OCI-LY7 (cell line): Measurements from ENCODE around the gene OR2Z1. TPM values are rescaled to one million over a fixed set of nuclear protein-coding genes. Genes with fewer than 3 reads are reported as not detected.

Source experiments
- BruUV-seq: library from RNA; stranded (reverse); fragments of 400-500 nt; replicated peaks from 2 replicates; lab custom pipeline; 2021; lab: Mats Ljungman, UMichigan
- CTCF ChIA-PET: fragments of 300-600 bp; sonication (Branson Sonifier 250); formaldehyde crosslinking; loops from one replicate; lab custom pipeline; 2022; ENCODE audit warnings: antibody characterized with exemption; ENCODE audit not compliant: unreplicated experiment; lab: Charles Lee
- POLR2A ChIA-PET: fragments of 300-600 bp; sonication (Branson Sonifier 250); formaldehyde crosslinking; loops from one replicate; lab custom pipeline; 2022; ENCODE audit warnings: antibody characterized with exemption; lab: Charles Lee
- DNase-seq: peaks from one replicate; pipeline ENCODE4 v3.0.0-alpha.2; 2015; ENCODE audit warnings: low spot score
- H2AFZ ChIP-seq: fragments of 200-600 bp; sonication (generic), shearing (Covaris generic); 2 replicates; pipeline ENCODE4 v1.6.1; 2014; ENCODE audit warnings: mild to moderate bottlenecking, antibody characterized with exemption, low read length, moderate library complexity
- H3K27ac ChIP-seq: fragments of 200-600 bp; sonication (generic); 2 replicates; pipeline ENCODE4 v1.5.1; 2014; ENCODE audit warnings: mixed run types, low read depth, mild to moderate bottlenecking, moderate library complexity, low read length, inconsistent platforms; ENCODE audit not compliant: poor library complexity, severe bottlenecking
- H3K36me3 ChIP-seq: fragments of 200-600 bp; sonication (generic); 2 replicates; pipeline ENCODE4 v1.6.1; 2014; ENCODE audit warnings: mild to moderate bottlenecking, antibody characterized with exemption, low read length, moderate library complexity, mixed read lengths; ENCODE audit not compliant: insufficient read depth
- H3K4me1 ChIP-seq: fragments of 200-600 bp; sonication (generic); 2 replicates; pipeline ENCODE4 v1.5.1; 2014; ENCODE audit warnings: mild to moderate bottlenecking, low read length; ENCODE audit not compliant: insufficient read depth, poor library complexity, severe bottlenecking
- H3K4me2 ChIP-seq: fragments of 200-600 bp; sonication (generic); 2 replicates; pipeline ENCODE4 v1.6.1; 2014; ENCODE audit warnings: mild to moderate bottlenecking, low read length
- H3K4me3 ChIP-seq: fragments of 200-600 bp; sonication (generic); 2 replicates; pipeline ENCODE4 v1.5.1; 2014; ENCODE audit warnings: mild to moderate bottlenecking, low read depth, low read length; ENCODE audit not compliant: poor library complexity, severe bottlenecking
- H3K79me2 ChIP-seq: fragments of 200-600 bp; sonication (generic); 2 replicates; pipeline ENCODE4 v1.6.1; 2016; ENCODE audit warnings: low read depth, mild to moderate bottlenecking, low read length, moderate library complexity, mixed read lengths; ENCODE audit not compliant: insufficient read depth
- H3K9me2 ChIP-seq: fragments of 200-600 bp; sonication (generic); 2 replicates; pipeline ENCODE4 v1.6.1; 2016; ENCODE audit warnings: mild to moderate bottlenecking, low read length, mixed read lengths; ENCODE audit not compliant: insufficient read depth
- H3K9me3 ChIP-seq: fragments of 200-600 bp; sonication (generic); 2 replicates; pipeline ENCODE4 v1.6.1; 2014; ENCODE audit warnings: mild to moderate bottlenecking, mixed run types, low read length, mixed read lengths
- H4K20me1 ChIP-seq: fragments of 200-600 bp; sonication (generic); 2 replicates; pipeline ENCODE4 v1.6.1; 2014; ENCODE audit warnings: mild to moderate bottlenecking, antibody characterized with exemption, low read length, moderate library complexity, mixed read lengths; ENCODE audit not compliant: insufficient read depth
- CTCF ChIP-seq: fragments of 200-600 bp; sonication (generic); conservative IDR thresholded peaks from 2 replicates; pipeline ENCODE4 v1.5.1; 2014; ENCODE audit warnings: mild to moderate bottlenecking, antibody characterized with exemption, low read length, moderate library complexity, mixed read lengths
- EZH2phosphoT487 ChIP-seq: fragments of 200-600 bp; sonication (generic); IDR thresholded peaks from 2 replicates; pipeline ENCODE4 v1.6.1; 2018; ENCODE audit warnings: low read depth, borderline replicate concordance, mild to moderate bottlenecking, mixed run types, antibody characterized with exemption, low read length, moderate library complexity, mixed read lengths
- intact Hi-C: fragments of 100-400 bp; cut with micrococcal nuclease; formaldehyde crosslinking; loops from one replicate; pipeline ENCODE4 v1.10.0; 2022; ENCODE audit not compliant: unreplicated experiment
- total RNA-seq, 2 experiments: library from RNA; depleted of rRNA in 1 of 2; stranded (reverse); fragments of >200 nt in 1 of 2; shearing (Covaris generic) in 1 of 2; gene quantifications; 2 replicates each; pipeline ENCODE4 v1.2.3, GENCODE V29; 2014 to 2022

Gene OR2Z1
- total RNA-seq, 2 experiments from 2014 or later = not detected

GRCh38 chr19:8678244-8678807, 43.1 kb upstream of the OR2Z1 start:
- TF ChIP-seq CTCF (no peak), EZH2phosphoT487 (no peak)
- CTCF ChIA-PET = no interaction called here

GRCh38 chr19:8680676-8681344, 40.6 kb upstream of the OR2Z1 start:
- intact Hi-C loops = no loop called here
- no peak for DNase-seq
- CTCF ChIA-PET = no interaction called here
- Histone ChIP-seq H3K9me2 (no peaks in the 10 kb centered on the region), H3K79me2 (no peaks in the 10 kb centered on the region), H3K4me1 (no peaks in the 10 kb centered on the region), H2AFZ (no peak overlapping the region), H3K4me3 (no peak overlapping the region), H3K27ac (no peak overlapping the region), H3K9me3 (no peaks in the 10 kb centered on the region), H3K36me3 (no peaks in the 10 kb centered on the region), H3K4me2 (no peak overlapping the region), H4K20me1 (no peaks in the 10 kb centered on the region)
- BruUV-seq = no TSS peak
- TF ChIP-seq CTCF (no peak), EZH2phosphoT487 (no peak)
- POLR2A ChIA-PET = interaction anchor here (0.5 to 0.7 kb wide), 2 partner anchors 14 to 88 kb away, joined by 3 read pairs; no protein-coding TSS in a partner anchor

More at GRCh38 chr19:8678244-8678807, 43.1 kb upstream of the OR2Z1 start:
- no TSS peak for BruUV-seq
- intact Hi-C loops = no loop called here
- peaks cover 4% of the 10 kb centered on the region for H3K4me1 ChIP-seq
- no peaks in the 10 kb centered on the region for H3K79me2 ChIP-seq
- no peaks in the 10 kb centered on the region for H3K36me3 ChIP-seq
- no peaks in the 10 kb centered on the region for H3K9me2 ChIP-seq
- H3K9me3 ChIP-seq = no peaks in the 10 kb centered on the region
- H4K20me1 ChIP-seq = no peaks in the 10 kb centered on the region
- no peak for DNase-seq
- H3K4me2 ChIP-seq = no peak overlapping the region
- H3K4me3 ChIP-seq = no peak overlapping the region
- POLR2A ChIA-PET = no interaction called here
- no peak overlapping the region for H3K27ac ChIP-seq
- no peak overlapping the region for H2AFZ ChIP-seq

GRCh38 chr19:8681345-8682029, 39.9 kb upstream of the OR2Z1 start:
- intact Hi-C loops = no loop called here
- H3K9me3 ChIP-seq = no peaks in the 10 kb centered on the region
- CTCF ChIA-PET = no interaction called here
- POLR2A ChIA-PET = no interaction called here
- no peak overlapping the region for H3K4me2 ChIP-seq
- H3K9me2 ChIP-seq = no peaks in the 10 kb centered on the region
- no peaks in the 10 kb centered on the region for H4K20me1 ChIP-seq
- H3K27ac ChIP-seq = no peak overlapping the region
- DNase-seq = no peak
- no peaks in the 10 kb centered on the region for H3K36me3 ChIP-seq
- BruUV-seq = no TSS peak
- no peaks in the 10 kb centered on the region for H3K79me2 ChIP-seq
- no peak overlapping the region for H3K4me3 ChIP-seq
- TF ChIP-seq CTCF (no peak), EZH2phosphoT487 (no peak)
- H3K4me1 ChIP-seq = no peaks in the 10 kb centered on the region
- no peak overlapping the region for H2AFZ ChIP-seq
